ENCODE measurements around the gene ZNF343. TPM values are rescaled to one million over a fixed set of nuclear protein-coding genes. Genes with fewer than 3 reads are reported as not detected.

Gene ZNF343
- 21.4 and 22.1 TPM in 2 replicates for total RNA-seq (2013; cell fraction: nucleolus; rRNA removed)
- total RNA-seq (2014; rRNA removed): 8.0 and 8.2 TPM in 2 replicates
- 9.8 and 10.0 TPM in 2 replicates for total RNA-seq (2014; rRNA removed; fragmentation: Illumina TruSeq; extraction: Trizol)
- total RNA-seq (2021): 9.4 and 10.3 TPM in 2 replicates
- polyA plus RNA-seq (2011; ENCODE audit: low read depth): 5.2 TPM
- 10.9 and 11.1 TPM in 2 replicates for polyA plus RNA-seq (2011; rRNA removed)
- 7.1 and 8.7 TPM in 2 replicates for polyA plus RNA-seq (2011; cell fraction: cytosol; rRNA removed)
- polyA plus RNA-seq (2011; cell fraction: nucleus; rRNA removed): 16.3 and 20.3 TPM in 2 replicates
- 5.2 and 7.0 TPM in 2 replicates for polyA plus RNA-seq (2012)
- polyA plus RNA-seq (2014; fragmentation: Illumina TruSeq; extraction: Trizol): 9.9 and 17.7 TPM in 2 replicates
- polyA plus RNA-seq (2014; fragmentation: Nextera tagmentation; extraction: Ambion mirVana): 1 to 10 TPM; 1.3 to 3.3 TPM
- 8.3 and 8.7 TPM in 2 replicates for polyA plus RNA-seq (2014; rRNA removed)
- polyA plus RNA-seq (2016; fragmentation: Nextera tagmentation; extraction: Ambion mirVana): 10 to 100 TPM in 1 of 2 experiments, 1 to 10 TPM in 1; 8.0 to 10.9 TPM
- 13.4 and 16.8 TPM in 2 replicates for polyA minus RNA-seq (2011; rRNA and poly(A)+ RNA removed)
- 6.2 and 8.0 TPM in 2 replicates for polyA minus RNA-seq (2011; cell fraction: cytosol; rRNA and poly(A)+ RNA removed)
- 8.6 and 10.2 TPM in 2 replicates for polyA minus RNA-seq (2011; cell fraction: nucleus; rRNA and poly(A)+ RNA removed)
- Bru-seq, nascent RNA: percentile 49 among the genes with signal in this experiment
- BruChase-seq, experiment 1, labeled RNA remaining after a 6-hour chase: percentile 49 among the genes with signal in this experiment
- percentile 56 among the genes with signal in this experiment for BruChase-seq, experiment 2, labeled RNA remaining after a 2-hour chase
- long read RNA-seq, experiment 1, partial matches to known transcripts: 0 of 1 reads
- long read RNA-seq, experiment 1, other reads (novel, unspliced or antisense): 1 of 1 reads
- long read RNA-seq, experiment 2, transcript ZNF343-201 (6 exons, 3,632 nt): major isoform, 5 of 19 reads
- long read RNA-seq, experiment 2, partial matches to known transcripts: 0 of 19 reads
- long read RNA-seq, experiment 2, other reads (novel, unspliced or antisense): 14 of 19 reads

DNA sequence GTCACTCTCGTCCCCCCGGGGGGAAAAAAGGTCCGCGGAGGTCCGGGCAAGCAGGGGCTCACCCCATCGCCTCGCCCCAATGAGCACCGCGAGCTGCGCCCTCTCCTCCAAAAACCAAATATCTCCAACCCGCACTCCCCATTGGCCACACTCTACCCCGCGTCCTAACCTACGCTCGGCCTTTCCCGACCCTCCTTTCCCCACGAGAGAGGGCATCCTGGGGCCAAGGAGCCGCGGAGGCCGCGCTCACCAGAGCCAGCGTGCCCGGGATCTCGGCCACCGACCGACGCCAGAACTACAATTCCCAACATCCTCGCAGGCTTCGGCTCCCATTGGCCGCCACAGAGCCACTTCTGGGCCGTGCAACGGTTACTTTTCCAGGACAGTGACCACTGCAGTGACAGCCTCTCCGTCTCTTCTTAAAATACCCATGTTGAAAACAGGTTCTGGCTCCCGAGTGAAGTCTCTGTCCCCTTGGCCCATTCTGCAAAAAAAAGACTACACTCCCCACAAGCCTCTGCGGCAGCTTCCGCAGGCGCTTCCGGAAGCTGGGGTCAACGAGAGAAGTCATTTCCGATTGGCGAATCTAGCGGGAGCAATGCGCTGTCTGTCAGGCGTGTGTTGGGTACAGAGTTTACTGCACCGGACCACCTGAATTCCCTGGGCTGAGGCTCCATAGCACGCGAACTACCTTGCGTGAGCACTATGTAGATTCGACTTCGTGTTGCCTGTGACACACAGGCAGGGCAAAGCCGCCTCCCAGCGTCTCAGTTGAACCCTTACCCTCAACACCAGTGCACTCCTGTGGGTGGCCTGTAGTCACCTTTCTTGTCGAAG is at the start of gene ZNF343:
Gene ZNF343 (minus strand): TSS at position 285 of the 837 bp plus-strand sequence. CDS start 15,020 bp downstream, outside the sequence.
- H3K4me2 ChIP-seq (ENCODE audit: control insufficient read depth, insufficient read depth): peak within 1 kb of the TSS; percentile 88
- in situ Hi-C loops (cut with MboI): no loop called here
- ChIA-PET SMC1A (ENCODE audit: uncharacterized antibody, unreplicated experiment) (interaction anchor here (1.0 to 3.2 kb wide), 4 partner anchors 11 to 39 kb away, joined by 3 to 11 read pairs (median 6); partner anchors contain the start of gene SNRPB), RAD21 (ENCODE audit: unreplicated experiment) (interaction anchor here (1.1 kb wide), 1 partner anchor 138 kb away, joined by 3 read pairs; no protein-coding TSS in a partner anchor), POLR2A (interaction anchor here (0.5 to 1.6 kb wide), 3 partner anchors 14 to 39 kb away, joined by 6 to 12 read pairs (median 6); partner anchors contain the start of gene SNRPB), CTCF (interaction anchor here (1.0 to 4.4 kb wide), 2 partner anchors 13 to 38 kb away, joined by 3 to 86 read pairs; partner anchors contain the start of gene SNRPB)
- 0 out of 4 replicates have a peak, but pooled peaks cover 0 to 1% of the 10 kb centered on the region in 2 experiments for H3K27me3 ChIP-seq (replicated peaks in 1 of 2; ENCODE audit: control insufficient read depth in 2 of 2, insufficient read depth in 2 of 2, low read length in 1 of 2)
- H3K4me3 ChIP-seq: peak within 1 kb of the TSS; percentile 86
- intact Hi-C loops (cut with micrococcal nuclease; ENCODE audit: unreplicated experiment): loop anchor here (5.0 kb wide), 1 partner anchor 37 kb away; the partner anchor contains the start of gene SNRPB
- 3% methylated on average over 53 of the region's 53 CpGs for WGBS (ENCODE audit: insufficient coverage, insufficient replicate concordance, low lambda C conversion rate, missing lambda C conversion rate)
- peak within 1 kb of the TSS; percentile 79 for H3K27ac ChIP-seq (ENCODE audit: control insufficient read depth, insufficient read depth)
- DNase-seq (ENCODE audit: low read depth, low spot score) (peak; percentile 58), FAIRE-seq (peak; percentile 89), ATAC-seq (peak; percentile 97)
- no TSS peak for BruUV-seq (replicated peaks)
- peak within 1 kb of the TSS; percentile 96 for H2AFZ ChIP-seq (ENCODE audit: control insufficient read depth, low read depth, low read length)
- peaks cover 16% of the 10 kb centered on the region for H3K79me2 ChIP-seq (ENCODE audit: control insufficient read depth, insufficient read depth, low read length)
- no peaks in the 10 kb centered on the region for H4K20me1 ChIP-seq (ENCODE audit: control insufficient read depth, insufficient read depth)
- no peaks in the 10 kb centered on the region for H3K36me3 ChIP-seq (ENCODE audit: control insufficient read depth in 2 of 2, insufficient read depth in 2 of 2, low read length in 1 of 2)
- peaks cover 6% of the 10 kb centered on the region; the same call in 1 of the 2 replicates for H3K4me1 ChIP-seq (ENCODE audit: control insufficient read depth, insufficient read depth, low read length)
- no peaks in the 10 kb centered on the region for H3K9me3 ChIP-seq (replicated peaks; ENCODE audit: control insufficient read depth, insufficient read depth, low read length)
- peak within 1 kb of the TSS; percentile 92 for H3K9ac ChIP-seq (ENCODE audit: control insufficient read depth, insufficient read depth, low read length)
- no peak for TF ChIP-seq RCOR1 (conservative IDR thresholded peaks at IDR 0.05; ENCODE audit: low read depth, low read length)
- TF ChIP-seq IRF5 (IDR thresholded peaks at IDR 0.05; ENCODE audit: borderline replicate concordance): no peak
- no peak for TF ChIP-seq E2F4 (IDR thresholded peaks at IDR 0.05; ENCODE audit: low read depth, low read length)
- TF ChIP-seq MLLT1 (IDR thresholded peaks at IDR 0.05): no peak
- TF ChIP-seq POLR2A (IDR thresholded peaks at IDR 0.05; ENCODE audit: low read depth, low read length): peak; percentile 82
- no peak for TF ChIP-seq SP1 (IDR thresholded peaks at IDR 0.05; ENCODE audit: low read depth, low read length)
- TF ChIP-seq STAT3 (IDR thresholded peaks at IDR 0.05; ENCODE audit: low read depth, low read length): no peak
- TF ChIP-seq, protein P1, sequence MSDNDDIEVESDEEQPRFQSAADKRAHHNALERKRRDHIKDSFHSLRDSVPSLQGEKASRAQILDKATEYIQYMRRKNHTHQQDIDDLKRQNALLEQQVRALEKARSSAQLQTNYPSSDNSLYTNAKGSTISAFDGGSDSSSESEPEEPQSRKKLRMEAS (IDR thresholded peaks at IDR 0.05; ENCODE audit: low read depth, low read length): no peak
- TF ChIP-seq IRF4 (IDR thresholded peaks at IDR 0.05; ENCODE audit: low read depth, low read length): no peak
- no peak; the same call in 1 of the 2 replicates for TF ChIP-seq WRNIP1 (IDR thresholded peaks at IDR 0.05; ENCODE audit: borderline replicate concordance, low read depth, low read length)
- no peak for TF ChIP-seq ZBTB33 (IDR thresholded peaks at IDR 0.05)
